OCI-LY7 (cell line): Measurements from ENCODE around the gene CPPED1.

Experiments used
- EZH2phosphoT487 ChIP-seq: fragments of 200-600 bp; sonication (generic); IDR thresholded peaks from 2 replicates; pipeline ENCODE4 v1.6.1; 2018; ENCODE audit warnings: low read depth, borderline replicate concordance, mild to moderate bottlenecking, mixed run types, antibody characterized with exemption, low read length, moderate library complexity, mixed read lengths
- TF ChIP-seq, protein P1 (sequence below): fragments of 200-600 bp; sonication (generic); conservative IDR thresholded peaks from 2 replicates; pipeline ENCODE4 v1.5.1; 2014; ENCODE audit warnings: mild to moderate bottlenecking, antibody characterized with exemption, low read length, moderate library complexity, mixed read lengths

DNA sequence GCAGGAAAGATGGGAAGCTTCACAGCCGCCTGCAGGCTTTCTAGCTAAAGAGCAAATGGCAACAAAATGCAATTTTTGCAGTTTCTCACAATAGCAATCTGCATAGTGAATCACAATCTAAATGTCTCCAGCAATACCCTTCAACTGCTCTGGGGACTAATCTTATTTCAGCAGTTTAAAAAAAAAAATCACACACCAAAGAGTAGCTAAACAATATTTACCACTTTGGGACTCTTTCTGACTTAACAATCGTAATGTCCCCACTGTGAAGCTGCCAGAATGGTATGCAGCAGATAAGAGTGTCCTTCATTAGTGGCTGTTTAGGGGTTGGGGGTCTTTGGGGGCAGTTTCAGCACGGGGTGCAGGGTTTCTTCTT lies 9.8 kb downstream of the CPPED1 start:
- TF ChIP-seq, protein P1, sequence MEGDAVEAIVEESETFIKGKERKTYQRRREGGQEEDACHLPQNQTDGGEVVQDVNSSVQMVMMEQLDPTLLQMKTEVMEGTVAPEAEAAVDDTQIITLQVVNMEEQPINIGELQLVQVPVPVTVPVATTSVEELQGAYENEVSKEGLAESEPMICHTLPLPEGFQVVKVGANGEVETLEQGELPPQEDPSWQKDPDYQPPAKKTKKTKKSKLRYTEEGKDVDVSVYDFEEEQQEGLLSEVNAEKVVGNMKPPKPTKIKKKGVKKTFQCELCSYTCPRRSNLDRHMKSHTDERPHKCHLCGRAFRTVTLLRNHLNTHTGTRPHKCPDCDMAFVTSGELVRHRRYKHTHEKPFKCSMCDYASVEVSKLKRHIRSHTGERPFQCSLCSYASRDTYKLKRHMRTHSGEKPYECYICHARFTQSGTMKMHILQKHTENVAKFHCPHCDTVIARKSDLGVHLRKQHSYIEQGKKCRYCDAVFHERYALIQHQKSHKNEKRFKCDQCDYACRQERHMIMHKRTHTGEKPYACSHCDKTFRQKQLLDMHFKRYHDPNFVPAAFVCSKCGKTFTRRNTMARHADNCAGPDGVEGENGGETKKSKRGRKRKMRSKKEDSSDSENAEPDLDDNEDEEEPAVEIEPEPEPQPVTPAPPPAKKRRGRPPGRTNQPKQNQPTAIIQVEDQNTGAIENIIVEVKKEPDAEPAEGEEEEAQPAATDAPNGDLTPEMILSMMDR, result no peak
- TF ChIP-seq EZH2phosphoT487, result no peak
